GM19238 (cell line): ENCODE results near the gene PHACTR3.

Experiments used
- DNase-seq: peaks from one replicate; pipeline ENCODE4 v3.0.0; 2011; ENCODE audit warnings: low spot score; ENCODE audit not compliant: insufficient read length

Gene PHACTR3

DNA sequence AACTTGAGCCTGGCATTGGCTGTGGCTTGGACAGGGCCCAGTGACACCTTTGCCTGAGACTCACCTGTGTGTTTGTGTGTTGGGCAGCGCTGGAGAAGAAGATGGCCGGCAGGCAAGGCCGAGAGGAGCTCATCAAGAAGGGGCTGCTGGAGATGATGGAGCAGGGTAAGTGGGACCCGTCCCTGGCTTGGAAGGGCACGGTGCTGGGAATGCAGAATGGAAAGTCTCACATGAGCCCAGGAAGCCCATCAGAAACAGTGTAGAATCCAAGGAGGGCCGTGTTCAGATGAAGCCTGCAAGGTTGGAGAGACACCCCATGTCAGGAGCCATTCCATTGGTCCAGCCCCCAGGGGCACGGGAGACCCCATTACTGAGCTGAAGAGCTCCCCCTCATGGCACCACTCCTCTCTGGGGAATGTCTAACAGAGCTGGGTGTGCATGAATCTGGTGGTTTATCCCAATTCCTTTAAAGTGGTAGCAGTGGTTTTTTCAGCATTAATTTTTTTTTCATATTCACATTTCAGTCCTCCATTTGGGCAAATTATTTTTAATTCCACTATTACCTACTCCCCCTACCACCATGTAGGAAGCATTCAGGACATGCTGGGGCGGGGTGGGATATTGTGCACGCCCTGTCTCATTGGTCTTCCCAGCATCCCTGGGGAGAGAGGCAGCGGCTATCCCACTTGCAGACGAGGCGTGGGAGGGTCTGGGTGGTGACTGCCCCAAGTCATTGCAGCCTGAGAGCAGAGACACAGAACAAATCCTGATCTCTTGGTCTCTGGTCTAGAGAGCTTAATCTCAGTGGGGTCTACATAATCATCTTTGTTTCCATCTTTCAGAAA is 143.6 kb downstream of the PHACTR3 start:
- no peak for DNase-seq

DNA sequence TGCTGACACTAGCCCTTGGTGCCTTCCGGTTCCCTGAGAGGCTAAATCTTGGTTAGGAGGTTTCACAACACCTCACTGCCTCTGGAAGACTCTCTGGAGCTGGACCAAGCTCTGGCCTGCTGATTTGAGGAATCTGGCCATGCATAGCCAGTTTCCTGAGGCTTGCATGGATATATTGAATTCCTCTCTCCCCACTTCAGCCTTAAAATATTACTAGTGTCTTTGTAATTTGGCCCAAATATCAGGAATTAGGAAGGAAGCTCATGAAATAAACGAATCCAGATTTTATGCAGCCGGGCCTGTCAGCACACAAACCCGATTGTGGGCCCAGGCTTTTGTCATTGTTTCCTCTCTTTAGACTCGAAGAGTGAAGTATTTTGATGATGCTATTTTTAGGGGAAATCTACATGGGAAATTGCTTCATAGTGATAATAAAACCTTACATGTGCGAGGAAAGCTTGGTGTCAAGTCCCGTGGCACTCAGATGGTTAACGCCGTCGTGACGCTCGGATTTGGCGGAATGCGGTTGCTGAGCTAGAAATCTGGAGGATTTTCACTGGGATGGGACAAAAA is 144.4 kb downstream of the PHACTR3 start:
- no peak for DNase-seq

DNA sequence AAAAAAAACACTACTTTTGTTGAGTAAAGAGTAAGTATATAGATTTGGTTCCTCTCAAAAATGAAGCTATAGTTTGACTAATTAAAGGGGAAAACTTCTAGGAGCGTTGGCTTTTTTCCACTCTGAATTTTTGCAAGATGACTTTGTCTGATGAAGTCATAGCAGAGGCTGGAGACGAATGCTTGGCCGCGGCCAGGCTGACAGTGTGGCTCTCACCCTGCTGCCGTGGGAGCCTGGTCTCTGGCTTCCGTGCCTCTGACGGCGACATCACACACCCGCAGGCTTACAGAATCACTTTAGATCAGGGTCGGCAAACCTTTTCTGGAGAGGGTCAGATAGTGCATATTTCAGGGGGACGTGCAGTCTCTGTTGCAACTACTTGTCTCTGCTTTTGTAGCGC is 145.0 kb downstream of the PHACTR3 start:
- DNase-seq = no peak

DNA sequence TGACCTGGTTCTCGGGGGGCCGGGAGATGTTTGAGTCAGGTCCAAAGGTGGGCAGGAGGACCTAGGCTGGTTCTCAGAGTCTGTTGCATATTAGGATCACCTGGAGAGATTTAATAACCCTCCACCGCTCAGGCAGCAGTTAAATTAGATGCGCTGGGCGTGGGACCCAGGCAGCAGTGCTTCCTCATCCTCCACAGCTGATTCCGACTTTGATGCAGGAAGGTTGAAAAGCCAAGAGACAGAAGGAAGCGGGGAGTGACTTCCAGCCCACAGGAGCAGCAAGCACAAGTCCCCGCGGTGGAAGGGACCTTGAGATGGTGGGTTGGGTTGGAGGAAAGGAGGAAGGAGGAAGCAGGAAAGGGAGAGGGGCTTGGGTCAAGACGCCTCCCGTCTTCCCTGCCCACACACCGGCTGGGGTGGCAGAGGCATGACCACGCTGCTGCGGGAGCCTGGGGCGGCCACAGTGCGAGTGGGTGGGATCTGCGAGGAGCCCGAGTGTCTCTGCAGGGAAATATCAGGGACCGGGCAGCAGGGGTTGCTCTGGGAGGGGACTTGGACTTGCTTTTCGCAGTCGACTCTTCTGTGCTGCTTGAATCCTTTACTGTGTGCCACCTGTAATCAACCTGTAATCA is 146.0 kb downstream of the PHACTR3 start:
- no peak for DNase-seq

DNA sequence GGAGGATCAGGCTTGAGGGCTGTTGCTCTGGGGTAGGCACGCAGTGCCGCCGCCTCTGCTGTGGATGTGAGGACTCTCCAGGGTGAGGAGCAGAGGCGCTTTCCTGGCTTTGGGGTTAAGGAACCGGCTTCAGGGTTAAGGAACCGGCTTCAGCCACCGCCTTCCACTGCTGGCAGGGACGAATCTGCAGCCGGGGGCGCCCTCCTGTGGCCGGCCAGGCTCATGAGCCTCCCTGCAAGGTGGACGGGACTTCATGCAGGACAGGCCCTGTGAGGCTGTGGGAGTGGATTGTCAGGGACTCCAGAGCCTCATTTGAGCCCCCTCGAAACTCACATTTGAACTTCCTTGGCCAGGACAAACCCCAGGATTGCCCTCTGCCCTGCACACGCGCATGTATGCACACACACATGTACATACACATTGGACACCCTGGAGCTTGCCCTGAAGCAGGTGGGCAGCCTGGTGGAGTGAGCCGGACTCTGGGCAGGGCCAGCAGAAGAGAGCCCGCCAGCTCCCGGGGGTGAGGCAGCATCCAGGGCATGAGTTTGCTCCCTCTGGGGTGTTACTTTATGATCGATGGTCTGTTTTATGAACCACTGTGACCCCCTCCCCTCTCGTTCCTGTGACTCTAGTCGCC is 146.9 kb downstream of the PHACTR3 start:
- DNase-seq = peak; percentile 82

DNA sequence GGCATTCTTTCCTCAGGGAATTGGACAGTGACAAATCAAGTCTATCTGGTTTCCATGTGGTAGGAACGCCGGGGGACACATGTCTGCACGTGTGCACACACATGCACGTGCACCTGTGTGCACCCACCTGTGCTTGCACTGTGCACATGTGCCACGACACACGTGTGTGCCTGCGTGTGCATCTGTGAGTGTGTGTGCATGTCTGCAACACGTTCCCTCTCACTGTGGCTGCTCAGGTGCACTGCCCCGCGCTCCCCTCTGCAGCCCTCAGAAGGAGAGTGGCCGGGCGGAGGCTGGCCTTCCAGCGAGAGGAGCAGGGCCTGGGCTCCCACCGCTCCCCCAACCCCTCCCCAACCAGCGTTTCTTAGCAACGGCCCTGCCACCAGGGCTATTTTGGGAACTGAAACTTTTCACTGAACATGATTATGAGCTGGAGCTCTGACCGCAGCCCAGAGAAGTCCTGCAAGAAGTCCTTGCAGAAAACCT is 147.8 kb downstream of the PHACTR3 start:
- peak; percentile 80 for DNase-seq

DNA sequence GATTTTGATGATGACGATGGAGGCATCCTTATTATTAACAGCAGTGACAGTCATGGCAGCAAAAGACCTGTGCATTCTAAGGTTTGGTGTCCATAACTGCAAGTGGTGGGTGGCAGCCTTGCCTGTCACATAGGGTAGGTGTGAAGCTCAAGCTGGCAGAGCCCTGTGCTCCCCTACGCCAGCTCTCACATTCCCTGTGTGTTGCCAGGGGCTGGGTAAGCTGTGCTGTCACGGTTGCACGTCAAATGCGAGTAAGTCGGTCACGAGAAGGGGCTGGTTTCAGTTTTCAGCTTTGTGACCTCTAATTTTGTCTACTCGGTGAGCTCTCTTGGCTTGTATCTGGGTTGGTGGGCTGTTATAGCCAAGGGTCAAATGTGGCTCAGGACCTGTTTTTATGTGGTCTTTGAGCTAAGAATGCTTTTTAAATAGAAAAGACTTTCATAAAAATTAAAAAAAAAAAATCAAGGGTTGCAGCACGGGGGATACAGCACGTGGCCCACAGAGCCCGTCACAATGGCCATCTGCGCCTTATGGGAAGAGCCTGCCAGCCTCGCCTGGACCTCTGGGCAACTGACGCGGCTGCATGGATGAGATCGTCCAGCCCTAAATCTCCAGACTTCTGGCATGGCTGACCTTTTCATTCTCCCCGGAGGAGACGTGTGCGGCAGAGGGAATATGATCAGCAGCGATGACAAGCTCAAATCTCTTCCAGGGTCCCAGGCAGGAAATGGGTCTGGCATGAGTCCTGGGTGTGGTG is 148.5 kb downstream of the PHACTR3 start:
- peak; percentile 38 for DNase-seq

DNA sequence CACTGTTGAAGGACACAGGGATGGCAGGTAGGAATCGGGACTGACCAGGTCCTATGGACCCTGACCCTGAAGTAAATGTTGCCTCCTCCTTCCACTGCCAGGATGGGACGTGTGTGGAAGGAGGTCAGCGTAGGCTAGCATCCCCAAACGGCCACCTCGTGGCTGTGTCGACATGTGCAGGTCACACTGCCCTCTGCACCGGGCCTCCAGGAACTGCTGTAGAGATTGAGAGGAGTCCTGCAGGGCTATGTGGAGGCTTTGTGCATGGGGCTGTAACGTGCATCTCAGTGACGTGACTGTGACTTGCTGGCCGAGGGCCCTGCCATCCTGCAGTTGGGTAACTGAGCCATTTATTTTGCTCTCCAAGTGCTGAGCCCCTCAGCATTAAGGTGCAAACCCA is 149.5 kb downstream of the PHACTR3 start:
- DNase-seq = no peak

DNA sequence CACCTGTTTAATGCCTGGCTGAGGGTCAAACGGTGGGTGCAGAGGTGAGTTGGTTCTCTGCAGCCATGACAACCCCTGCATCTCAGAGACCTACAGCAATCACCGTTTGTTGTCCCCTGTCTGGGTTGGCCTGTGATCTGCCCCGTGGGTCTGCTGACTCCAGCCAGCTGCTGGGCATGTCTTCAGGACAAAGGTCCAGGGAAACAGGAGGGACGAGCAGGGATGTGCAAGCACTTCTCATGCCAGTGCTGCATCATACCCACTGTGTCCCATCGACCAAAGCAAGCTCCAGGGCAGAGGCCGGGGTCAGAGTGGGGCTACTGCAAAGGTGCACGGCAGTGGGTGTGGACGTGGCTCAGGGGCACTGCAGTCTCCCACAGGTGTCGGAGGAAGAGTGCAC is 150.2 kb downstream of the PHACTR3 start:
- no peak for DNase-seq

DNA sequence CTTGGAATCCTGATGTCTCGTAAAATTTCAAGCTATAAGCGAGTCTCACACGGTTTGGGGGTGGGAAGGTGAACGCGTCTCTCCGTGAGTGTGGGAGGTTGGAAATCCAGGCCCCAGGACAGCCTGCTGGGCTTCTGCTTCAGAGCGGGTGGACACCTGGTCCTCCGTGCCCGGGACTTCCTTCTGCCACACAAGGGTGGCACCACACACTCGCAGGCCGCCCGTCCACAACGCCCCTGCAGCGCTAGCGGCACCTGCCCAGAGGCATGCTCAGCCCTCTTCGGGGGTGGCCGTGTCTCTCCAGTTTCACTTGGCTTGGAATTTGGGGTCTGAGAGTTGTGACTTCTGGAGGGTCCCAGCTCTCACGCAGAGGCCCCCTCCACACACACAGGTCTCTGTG is 151.9 kb downstream of the PHACTR3 start:
- no peak for DNase-seq

DNA sequence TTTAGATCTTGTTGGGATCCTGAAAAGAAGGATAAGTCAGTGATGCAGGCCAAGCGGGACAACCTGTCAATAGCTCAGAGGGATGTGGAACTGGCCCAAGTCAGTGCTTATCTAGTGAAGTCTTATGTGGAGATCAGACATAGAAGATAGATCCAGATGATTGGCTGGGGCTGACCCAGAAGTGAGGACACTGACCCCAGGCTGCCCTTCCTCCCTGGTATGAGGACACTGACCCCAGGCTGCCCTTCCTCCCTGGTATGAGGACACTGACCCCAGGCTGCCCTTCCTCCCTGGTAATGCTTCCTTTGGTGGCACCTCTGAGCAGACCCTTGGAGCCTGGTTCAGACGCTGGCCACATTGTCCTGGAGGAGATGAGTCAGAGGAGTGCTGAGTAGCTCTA is 159.7 kb downstream of the PHACTR3 start:
- no peak for DNase-seq

DNA sequence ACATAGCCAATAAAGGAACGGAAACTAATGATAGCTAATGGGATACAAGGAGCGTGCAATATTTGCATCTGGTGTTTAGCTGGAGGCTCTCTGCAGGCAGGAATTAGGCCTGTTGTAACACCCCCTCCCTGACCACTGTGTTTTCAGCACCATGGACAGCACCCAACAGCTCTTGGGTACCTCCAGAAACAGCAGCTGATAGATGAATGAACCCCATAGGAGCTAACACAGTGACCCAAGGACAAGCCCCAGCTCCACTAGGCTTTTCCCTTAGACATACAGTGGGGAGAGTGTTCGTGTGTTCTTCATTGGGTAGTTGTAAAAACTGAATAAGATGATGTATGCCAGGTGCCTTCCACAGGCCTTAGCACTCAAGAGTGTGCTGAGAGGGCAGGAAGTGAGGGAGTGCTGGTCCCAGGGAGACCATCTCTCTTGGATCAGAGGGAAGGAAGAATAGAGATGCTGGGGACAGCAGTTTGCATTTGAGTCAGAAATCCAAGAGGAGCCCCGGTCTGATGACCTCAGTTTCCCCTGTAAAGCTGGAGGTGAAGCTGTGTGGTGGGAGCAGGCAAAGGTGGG is 161.3 kb downstream of the PHACTR3 start:
- no peak for DNase-seq

DNA sequence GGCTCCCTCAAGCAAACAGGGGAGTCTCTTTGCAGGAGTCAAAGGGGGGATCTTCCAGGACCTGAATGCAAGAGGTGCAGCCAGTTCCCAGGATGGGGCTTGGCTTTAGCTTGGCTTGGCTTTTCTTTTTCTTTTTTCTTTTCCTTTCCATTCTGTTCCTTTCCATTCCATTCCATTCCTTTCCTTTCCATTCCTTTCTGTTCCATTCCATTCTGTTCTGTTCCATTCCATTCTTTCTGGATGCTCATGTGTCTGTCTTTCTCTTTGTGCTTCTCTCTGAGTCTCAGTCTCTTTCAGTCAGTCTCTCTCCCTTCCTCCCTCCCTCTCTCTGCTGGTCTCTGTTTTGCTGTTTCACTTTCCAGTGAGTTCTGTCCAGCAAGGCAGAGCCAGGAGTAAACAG is 163.3 kb downstream of the PHACTR3 start:
- DNase-seq = no peak

DNA sequence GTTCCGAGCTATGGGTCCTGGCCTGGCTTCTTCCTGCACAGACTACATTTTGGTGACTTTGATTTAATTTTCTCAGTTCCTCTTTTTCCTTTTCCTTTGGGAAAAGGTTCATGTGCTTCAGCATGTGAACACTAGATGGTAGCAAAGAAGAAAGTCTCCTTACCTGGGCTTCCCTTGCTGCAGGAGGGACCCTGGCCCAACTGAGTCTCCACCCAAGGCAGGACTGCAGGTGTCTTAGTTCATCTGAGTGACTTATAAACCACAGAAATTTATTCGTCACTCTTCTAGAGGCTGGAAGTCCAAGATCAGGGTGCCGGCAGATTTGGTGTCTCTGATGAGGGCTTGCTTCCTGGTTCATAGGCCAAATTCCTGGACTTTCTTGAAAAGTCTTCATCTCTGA is 165.9 kb downstream of the PHACTR3 start:
- DNase-seq = no peak

DNA sequence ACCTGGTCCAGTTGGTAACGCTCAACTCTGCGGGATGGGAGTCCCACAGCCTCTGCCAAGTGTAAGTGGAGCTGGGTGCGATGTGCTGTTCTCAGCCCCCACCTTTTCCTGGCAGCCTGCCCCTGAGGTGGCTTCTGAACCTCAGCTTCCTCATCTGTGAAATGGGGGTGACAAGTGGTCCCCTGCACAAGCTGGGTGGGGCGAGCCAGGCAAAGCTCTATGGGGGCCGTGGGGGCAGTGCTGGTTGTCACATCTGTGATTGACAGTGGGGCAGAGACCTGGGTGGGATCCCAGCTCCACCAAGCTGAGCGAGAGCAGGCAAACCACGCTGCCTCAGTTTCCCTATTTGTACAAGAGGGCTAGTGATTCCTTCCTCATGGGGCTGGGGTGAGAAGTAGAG is 166.5 kb downstream of the PHACTR3 start:
- DNase-seq = no peak

DNA sequence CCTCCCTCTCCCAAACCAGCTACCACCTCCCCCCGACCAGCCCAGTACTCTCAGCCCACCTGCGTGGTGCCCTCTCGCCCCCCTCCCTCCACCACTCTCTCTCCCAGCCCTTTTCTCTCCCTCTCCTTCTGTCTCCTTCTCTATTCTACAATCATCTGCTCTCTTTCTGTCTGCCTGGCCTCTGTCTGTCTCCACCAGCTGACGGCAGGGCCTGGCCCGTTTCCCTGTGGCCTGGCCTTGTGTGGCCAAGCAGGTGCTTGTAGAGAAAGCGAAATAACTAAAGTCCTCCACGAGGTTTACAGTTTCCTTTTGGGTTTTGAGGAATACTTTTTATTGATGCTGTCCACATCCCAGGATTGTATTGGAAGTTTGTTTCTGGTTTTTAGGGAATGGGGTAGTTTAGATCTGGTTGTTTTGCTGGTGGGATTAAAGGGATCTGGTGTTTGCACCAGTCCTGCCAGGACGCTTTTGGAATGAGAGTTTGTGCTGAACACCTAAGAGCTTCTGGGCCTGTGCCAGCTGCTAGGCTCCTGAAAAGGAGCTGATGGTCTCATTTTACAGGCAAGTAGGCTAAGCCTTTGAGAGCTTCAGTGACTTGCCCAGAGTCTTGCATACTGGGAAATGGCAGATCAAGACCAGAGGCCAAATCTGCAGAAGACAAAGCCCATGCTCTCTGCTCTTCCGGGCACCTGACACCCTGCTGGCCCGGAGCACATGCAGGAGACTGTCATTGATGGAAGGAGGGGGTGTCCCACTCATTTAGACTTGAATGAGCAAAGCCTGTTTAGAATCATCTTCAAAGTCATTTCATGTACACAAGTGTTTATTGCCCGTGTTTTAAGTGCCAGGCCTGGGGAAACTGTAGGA is 167.4 kb downstream of the PHACTR3 start:
- DNase-seq = no peak

DNA sequence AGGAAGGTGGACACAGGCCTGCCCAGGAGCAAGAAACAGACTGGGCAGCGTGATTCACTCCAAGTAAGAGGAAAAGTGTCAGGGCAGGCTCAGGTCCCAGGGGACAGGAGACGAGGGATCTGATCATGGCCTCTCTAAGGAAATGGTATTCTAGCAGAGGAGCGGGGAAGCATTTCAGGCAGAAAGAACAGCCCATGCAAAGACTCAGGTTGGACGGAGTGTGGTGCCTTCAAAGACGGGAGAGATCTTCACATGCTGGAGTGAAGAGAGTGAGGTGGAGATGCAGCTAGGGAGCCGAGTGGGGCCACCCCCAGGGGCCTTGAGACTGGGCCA is 168.0 kb downstream of the PHACTR3 start:
- no peak for DNase-seq

DNA sequence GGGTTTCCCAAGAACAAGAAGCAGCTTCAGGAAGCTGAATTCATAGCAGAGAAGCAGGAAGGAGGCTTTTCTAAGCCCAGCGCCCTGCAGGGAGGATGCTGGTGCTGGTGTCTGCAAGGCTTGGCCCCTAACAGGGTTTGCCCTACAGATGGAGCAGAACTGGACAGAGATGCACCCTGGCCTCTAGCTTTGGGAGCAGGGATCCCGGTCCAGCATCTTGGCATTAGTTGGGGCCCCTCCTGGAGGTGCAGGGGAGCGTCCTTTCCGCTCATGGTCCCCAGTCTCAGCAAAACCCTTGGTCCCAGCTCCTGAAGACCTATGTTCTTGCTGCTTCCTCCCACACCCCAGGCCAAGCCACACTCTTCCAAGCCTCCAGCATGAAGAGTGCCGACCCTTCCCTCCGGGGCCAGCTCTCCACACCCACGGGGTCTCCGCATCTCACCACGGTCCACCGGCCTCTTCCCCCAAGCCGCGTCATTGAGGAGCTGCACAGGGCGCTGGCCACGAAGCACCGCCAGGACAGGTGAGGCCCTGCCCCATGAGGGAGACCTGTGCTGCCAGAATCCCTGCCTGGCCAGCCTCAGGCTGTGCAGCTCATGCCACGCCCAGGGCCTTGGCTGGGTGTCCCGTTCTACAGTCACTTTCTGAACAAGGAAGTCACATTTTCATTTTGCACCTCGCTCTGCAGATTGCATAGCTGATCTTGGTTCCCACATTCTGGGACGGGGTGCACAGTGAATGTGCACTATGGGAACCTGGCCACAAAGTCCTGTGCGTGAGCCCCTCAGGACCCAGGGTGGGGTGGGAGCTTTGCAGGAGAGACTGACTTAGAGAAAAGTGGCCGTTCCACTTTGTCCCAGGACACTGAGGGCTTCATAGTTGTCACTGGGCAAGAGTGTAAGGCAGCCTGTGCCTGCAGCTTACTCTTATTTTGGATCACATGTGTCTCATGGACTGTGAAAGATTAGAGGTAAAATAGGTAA is 168.9 kb downstream of the PHACTR3 start:
- no peak for DNase-seq

DNA sequence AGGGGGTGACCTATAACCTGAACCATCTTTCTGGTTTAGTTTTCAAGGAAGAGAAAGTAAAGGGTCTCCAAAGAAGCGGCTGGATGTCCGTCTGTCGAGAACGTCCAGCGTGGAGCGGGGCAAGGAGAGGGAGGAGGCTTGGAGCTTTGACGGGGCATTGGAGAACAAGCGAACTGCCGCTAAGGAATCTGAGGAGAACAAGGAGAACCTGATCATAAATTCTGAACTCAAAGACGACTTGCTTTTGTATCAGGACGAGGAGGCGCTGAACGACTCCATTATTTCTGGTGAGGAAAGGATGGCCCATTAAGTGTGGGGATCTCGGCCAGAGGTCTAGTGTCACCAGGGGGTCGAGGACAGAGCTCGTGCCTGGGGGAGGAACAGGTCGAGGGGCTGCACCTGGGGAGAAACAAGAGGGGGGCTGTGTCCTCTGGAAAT is 169.9 kb downstream of the PHACTR3 start:
- DNase-seq = no peak
